ENCODE results near the gene KCNK6.
"Not testable (repeated sequence)": the region's sequence is repeated elsewhere in the genome, so short reads cannot be mapped to it uniquely, and the experiment has no call there.

The KCNK6 gene

DNA sequence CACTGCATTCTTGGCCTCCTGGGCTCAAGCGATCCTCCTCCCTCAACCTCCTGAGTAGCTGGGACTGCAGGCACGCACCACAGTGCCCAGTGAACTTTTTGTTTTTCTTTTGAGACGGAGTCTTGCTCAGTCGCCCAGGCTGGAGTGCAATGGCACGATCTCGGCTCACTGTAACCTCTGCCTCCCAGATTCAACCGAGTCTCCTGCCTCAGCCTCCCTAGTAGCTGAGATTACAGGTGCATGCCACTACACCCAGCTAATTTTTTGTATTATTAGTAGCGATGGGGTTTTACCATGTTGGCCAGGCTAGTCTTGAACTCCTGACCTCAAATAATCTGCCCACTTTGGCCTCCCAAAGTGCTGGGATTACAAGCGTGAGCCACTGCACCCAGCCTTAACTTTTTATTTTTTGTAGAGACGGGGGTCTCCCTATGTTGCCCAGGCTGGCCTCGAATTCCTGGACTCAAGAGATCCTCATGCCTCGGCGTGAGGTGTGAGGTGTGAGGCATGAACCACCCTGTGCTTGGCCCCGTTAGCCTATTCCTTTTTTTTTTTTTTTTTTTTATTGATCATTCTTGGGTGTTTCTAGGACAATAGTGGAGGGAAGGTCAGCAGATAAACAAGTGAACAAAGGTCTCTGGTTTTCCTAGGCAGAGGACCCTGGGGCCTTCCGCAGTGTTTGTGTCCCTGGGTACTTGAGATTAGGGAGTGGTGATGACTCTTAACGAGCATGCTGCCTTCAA is 43.5 kb downstream of the KCNK6 start:
- DNase-seq = not testable (repeated sequence)

DNA sequence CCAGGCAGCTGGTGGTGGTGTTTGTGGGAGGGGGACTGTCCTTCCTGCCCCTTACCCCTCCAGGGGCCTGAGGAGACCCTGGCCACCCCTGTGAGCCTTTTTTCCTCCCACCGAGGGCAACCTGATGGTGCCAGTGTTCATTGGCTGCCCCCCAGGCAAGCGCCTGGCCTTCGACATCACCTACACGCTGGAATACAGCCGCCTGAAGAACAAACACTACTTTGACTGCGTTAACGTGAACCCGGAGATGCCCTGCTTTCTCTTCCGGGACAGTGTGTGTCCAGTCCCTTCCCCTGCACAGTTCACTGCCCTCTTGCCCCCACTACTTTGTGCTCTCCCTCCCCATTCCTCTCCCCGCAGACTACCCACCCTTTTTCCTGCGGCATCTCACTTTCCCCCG is 47.4 kb downstream of the KCNK6 start:
- no peak for DNase-seq

DNA sequence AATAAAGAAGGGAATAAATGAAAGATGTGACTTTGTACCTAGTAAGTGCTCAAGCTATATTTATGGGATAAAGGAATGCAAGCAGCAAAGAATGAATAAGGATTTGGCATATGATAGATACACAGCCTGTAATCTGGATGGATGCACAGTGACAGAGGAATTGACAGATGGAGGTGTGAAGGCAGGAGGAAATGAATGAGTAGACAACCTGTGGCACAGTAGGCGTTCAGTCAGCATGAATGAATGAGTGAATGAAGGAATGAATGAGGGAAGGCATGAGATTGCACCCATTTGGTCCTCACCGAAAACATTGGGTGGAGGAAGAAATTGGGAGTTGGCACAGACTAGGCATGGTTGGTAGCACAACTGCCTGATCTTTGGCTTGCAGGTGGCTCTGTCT is 49.9 kb downstream of the KCNK6 start:
- no peak for DNase-seq

DNA sequence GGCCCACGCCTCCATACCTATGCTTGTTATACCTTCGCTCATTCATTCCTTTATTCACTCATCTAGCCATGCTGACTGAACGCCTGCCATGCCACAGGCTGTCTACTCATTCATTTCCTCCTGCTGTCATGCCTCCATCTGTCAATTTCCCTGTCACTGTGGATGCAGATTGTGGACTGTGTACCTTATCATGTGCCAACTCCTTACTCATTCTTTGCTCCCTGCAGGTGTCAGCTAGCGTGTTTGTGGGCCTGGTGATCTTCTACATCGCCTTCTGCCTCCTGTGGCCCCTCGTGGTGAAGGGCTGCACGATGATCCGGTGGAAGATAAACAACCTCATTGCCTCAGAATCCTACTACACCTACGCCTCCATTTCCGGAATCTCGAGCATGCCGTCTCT is 50.7 kb downstream of the KCNK6 start:
- no peak for DNase-seq

DNA sequence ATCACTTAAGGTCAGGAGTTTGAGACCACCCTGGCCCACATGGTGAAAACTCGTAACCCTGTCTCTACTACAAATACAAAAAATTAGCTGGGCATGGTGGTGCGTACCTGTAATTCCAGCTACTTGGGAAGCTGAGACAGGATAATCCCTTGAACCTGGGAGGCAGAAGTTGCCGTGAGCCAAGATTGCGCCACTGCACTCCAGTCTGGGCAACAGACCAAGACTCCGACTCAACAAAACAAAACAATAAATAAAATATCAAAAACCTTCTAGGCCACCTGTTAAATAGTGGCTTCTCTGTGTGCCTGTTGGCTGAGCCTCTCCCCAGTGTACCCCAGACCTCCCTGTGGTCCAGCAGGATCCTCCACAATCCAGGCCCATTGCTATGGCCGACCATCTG is 51.4 kb downstream of the KCNK6 start:
- no peak for DNase-seq

DNA sequence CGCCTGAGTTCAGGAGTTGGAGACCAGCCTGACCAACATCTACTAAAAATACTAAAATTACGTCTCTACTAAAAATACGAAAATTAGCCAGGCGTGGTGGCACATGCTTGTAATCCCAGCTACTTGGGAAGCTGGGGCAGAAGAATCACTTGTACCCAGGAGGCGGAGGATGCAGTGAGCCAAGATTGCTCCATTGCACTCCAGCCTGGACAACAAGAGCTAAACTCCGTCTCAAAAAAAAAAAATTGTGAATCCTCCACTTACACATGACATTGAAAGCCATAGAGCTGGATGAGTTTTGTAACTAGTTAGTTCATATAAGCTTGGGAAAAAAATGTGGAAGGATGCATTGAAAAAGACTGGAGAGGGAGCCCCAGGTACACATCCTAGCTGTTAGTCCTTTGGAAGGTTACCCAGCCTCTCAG is 54.3 kb downstream of the KCNK6 start:
- DNase-seq = no peak

DNA sequence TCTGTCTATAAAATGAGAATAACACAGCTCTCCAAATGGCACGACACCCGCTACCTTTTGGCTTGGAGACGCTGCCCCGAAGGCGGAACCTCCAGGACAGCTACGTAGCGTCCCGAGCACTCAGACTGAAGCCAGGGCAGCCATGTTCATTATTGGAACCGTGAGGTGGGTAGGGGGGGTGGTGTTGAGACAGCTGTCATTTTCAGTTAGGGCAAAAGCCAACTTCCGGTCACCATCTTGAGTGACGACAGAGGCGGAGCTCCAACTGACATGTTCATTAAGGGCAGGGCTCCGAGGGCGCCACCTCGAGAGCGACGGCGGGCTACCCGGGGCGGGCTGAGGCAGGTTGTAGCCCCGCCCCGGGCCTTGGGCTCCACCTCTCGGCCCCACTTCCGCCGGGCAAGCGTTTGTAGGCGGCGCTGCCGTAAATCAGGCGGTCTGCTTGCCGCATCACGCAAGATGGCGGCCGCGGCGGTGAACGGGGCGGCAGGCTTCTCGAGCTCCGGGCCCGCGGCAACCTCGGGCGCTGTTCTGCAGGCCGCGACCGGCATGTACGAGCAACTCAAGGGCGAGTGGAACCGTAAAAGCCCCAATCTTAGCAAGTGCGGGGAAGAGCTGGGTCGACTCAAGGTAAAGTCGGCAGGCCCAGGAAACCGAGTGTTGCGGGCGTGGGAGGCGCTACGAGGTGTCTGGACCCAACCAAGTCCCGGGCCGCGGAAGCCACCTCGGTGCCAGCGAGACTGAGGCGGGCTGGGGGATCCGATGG is 54.9 kb downstream of the KCNK6 start, which contains the start of gene PSMD8:
Gene PSMD8, plus strand, starts transcription at position 240 of the 766 bp plus-strand sequence. Its CDS starts 31 bp downstream, at position 271.
- DNase-seq = peak; percentile 95

DNA sequence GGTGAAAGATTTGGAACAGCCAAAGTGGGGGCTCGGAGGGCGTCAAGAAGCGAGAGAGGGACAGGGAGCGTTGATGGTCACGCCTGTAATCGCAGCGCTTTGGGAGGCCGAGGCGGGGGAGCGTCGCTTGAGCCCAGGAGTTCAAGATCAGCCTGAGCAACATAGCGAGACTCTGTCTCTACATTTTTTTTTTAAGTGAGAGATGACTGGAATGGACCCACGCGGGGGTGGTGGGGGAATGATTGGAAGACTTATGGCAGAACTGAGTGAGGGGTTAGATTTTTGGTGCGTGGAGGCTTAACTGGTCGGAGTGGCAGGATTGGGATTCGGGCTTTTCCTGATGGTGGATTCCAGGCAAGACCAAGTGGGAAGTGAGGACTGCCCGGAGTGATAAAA is 55.5 kb downstream of the KCNK6 start:
- no peak for DNase-seq

DNA sequence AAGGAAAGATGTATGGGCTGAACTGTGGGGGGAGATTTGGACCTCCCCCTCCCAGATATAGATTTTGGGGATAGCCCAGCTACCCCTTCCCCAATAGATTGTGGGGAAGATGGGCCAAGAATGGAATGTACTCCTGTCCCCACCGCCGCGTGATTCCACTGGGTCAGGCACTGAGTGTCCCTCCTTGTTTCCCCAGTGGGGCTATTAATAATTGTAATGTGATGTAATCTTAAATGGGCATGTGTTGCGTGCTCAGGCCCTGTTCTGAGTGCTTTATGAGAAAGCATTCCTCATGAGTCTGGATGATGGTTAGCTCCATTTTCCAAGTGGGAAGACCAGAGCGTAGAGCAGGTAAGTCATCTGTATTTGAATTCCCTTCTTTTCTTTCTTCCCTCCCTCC is 56.1 kb downstream of the KCNK6 start:
- no peak for DNase-seq

DNA sequence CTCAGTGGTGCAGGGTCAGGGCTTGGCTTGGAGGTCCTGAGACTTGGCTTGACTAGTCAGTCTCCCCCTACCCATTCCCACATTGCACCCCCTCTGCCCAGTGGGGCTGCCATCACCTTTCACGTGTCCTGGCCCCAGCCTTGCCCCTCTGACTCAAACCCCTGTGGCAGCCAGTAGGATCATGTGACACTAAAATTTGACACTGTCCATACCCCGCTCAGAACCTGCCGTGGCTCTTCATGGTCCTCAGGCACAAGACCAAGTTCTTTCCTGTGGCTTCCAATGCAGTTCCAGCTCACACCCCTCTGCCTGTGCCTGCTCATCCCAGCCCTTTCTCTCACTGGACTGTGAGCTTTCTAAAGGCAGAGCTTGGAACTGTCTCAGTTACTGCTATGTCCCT is 56.9 kb downstream of the KCNK6 start:
- DNase-seq = no peak

DNA sequence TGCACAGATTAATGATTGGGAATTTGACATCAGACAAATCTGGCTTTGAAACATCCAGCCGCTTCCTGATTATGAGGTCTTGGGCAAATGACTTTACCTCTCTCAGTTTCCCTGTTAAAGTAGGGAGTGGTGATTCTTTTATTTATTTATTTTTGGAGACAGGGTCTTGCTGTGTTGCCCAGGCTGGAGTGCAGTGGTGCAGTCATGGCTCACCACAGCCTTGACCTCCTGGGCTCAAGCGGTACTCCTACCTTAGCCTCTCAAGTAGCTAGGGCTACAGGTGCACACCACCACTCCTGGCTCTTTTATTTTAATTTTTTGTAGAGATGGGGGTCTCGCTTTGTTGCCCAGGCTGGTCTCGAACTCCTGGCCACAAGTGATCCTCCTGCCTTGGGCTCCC is 57.4 kb downstream of the KCNK6 start:
- DNase-seq = no peak

DNA sequence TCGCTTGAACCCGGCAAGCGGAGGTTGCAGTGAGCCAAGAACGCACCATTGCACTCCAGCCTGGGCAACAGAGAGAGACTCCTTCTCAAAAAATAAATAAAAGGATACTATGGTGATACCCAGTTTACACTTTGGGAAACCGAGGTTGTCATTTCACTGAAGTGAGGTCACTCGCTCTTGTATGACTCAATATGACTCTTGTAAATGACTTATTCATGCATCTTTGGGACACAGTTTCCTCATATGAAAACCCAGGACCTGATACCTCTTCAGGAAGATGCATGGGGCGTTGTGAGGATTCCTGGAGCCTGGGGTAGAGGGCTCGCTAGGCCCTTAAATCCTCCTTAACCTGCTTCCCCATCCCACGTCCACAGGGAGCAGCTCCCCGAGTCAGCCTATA is 59.2 kb downstream of the KCNK6 start:
- DNase-seq = no peak

DNA sequence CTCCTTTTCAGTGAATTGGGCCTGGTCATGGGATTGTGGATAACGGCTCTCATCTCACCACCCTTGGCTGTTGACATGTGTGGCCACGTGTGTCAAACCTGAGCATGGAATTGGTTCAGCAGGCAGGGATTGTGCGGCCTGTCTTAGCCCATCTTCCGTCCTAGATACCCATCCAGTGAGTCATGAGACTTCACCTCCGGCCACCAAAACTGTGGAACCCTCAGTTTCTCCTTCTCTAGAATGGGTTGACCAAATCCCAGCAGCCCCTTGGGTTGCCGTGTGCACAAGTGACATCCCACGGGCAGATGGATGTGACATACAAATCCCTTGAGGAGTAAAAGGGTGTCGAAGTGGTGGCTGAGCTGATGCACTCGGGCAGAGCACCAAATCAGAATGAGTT is 61.5 kb downstream of the KCNK6 start:
- DNase-seq = no peak

All from T-helper 9 cell (primary cell).